ENCODE results near the gene SUSD4.

The SUSD4 gene

DNA sequence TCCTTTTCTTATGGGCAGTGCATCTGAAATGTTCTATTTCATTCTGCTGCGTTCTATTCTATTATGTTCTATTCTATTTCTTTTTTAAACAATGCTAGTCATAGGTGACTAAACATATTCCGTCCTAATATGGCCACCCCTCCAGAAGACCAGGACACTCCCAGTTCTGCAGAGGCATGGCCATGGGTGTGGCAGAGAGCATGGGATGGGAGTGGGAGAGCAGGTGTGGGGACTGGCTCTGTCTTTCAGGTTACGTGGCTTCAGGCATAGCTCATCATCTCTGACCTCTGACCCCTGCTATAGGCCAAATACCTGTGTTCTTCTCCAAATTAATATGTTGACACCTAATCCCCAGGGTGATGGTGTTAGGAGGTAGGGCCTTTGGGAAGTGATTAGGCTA lies 187.5 kb downstream of the SUSD4 start:
- DNase-seq: no peak

DNA sequence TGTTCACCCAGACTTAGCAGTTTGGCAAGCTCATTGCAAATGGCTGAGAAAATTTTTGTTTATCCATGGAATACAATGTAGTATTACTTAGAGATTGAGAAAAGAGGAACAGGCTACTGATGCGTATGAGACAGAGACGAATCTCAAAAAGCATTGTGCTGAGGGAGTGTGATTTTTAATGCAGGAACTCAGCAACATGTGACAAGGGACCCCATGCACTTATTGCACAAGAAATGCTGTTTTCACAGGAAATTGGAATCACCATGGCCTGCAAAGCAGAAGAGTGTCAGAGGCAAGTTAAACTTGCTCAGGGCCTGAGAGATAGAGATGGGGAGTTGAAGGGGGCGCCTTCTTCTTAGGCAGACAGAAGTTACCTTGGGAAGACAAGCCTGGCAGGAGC lies 188.3 kb downstream of the SUSD4 start:
- DNase-seq: no peak

GRCh38 chr1:223175032-223175431 lies 188.9 kb downstream of the SUSD4 start:
- no peak for DNase-seq
